ENCODE measurements around the gene CASP2. TPM values are rescaled to one million over a fixed set of nuclear protein-coding genes. Genes with fewer than 3 reads are reported as not detected.

CASP2 gene
- polyA plus RNA-seq, 1 experiment = 16.0 TPM

DNA sequence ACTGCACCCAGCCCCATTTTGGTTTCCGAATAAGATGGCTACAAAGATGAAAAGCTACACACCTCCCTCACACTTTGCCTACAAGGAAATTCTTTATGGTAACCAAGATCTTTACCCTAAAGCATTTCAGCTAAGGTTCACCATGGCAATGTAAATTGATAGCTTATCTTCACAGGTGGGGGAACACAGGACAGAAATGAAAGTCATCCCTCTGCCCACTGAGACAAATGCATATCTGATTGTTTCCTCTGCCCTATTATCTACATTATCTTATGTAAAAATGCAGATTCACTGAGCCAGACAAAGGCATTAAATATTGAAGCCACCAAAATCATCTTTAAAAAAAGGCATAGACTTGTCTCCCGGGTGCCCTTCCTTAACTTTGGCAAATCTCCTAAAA lies 6.6 kb upstream of the CASP2 start:
- H3K27me3 ChIP-seq (ENCODE audit: control insufficient read depth, insufficient read depth, low read length) = no peaks in the 10 kb centered on the region
- TF ChIP-seq, protein P1, sequence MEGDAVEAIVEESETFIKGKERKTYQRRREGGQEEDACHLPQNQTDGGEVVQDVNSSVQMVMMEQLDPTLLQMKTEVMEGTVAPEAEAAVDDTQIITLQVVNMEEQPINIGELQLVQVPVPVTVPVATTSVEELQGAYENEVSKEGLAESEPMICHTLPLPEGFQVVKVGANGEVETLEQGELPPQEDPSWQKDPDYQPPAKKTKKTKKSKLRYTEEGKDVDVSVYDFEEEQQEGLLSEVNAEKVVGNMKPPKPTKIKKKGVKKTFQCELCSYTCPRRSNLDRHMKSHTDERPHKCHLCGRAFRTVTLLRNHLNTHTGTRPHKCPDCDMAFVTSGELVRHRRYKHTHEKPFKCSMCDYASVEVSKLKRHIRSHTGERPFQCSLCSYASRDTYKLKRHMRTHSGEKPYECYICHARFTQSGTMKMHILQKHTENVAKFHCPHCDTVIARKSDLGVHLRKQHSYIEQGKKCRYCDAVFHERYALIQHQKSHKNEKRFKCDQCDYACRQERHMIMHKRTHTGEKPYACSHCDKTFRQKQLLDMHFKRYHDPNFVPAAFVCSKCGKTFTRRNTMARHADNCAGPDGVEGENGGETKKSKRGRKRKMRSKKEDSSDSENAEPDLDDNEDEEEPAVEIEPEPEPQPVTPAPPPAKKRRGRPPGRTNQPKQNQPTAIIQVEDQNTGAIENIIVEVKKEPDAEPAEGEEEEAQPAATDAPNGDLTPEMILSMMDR (IDR thresholded peaks at IDR 0.05; ENCODE audit: insufficient read depth, low read depth, low read length) = no peak
- POLR2A ChIA-PET = no interaction called here
- no peaks in the 10 kb centered on the region for H3K36me3 ChIP-seq (ENCODE audit: control insufficient read depth, insufficient read depth, low read length)
- H3K4me3 ChIP-seq (ENCODE audit: low read depth, low read length) = no peak overlapping the region
- CTCF ChIA-PET = interaction anchor here (1.1 kb wide), 1 partner anchor 99 kb away, joined by 3 read pairs; no protein-coding TSS in a partner anchor
- DNase-seq (ENCODE audit: low read depth) = no peak

DNA sequence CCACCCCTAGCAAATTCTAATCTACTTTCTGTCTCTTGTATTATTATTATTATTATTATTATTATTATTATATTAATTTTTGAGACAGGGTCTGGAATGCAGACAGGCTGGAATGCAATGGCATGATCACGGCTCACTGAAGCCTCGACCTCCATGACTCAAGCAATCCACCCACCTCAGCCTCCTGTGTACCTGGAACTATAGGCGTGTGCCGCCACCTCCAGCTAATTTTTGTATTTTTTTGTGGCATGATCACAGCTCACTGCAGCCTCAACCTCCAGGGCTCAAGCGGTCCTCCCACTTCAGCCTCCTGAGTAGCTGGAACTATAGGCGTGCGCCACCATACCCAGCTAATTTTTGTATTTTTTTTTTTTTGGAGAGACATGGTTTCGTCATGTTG lies 6.0 kb upstream of the CASP2 start:
- no peak for DNase-seq (ENCODE audit: low read depth)
- H3K4me3 ChIP-seq (ENCODE audit: low read depth, low read length) = no peak overlapping the region
- TF ChIP-seq, protein P1 (IDR thresholded peaks at IDR 0.05; ENCODE audit: insufficient read depth, low read depth, low read length) = no peak
- H3K36me3 ChIP-seq (ENCODE audit: control insufficient read depth, insufficient read depth, low read length) = no peaks in the 10 kb centered on the region
- POLR2A ChIA-PET = no interaction called here
- CTCF ChIA-PET = interaction anchor here (1.1 kb wide), 1 partner anchor 98 kb away, joined by 3 read pairs; no protein-coding TSS in a partner anchor
- no peaks in the 10 kb centered on the region for H3K27me3 ChIP-seq (ENCODE audit: control insufficient read depth, insufficient read depth, low read length)

DNA sequence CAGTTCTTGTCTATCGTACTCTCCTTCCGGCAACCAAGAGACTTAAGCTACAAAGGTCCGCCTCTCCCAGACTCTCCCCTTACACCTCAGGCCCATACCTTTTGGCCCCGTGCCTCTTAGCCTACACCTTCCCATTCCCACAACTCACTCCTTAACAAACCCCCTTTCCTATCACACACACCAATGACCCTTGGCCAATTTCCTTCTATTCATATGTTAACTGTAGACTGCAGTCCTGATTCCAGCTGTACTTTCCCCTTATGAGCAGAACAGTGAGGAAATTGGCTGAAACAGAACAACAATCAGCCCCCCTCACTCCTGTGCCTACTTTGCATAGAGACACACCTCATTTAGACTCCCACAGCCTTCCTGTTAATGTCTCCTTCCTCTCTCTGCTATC lies 4.8 kb upstream of the CASP2 start:
- Histone ChIP-seq H3K4me3 (ENCODE audit: low read depth, low read length) (no peak overlapping the region), H3K27me3 (ENCODE audit: control insufficient read depth, insufficient read depth, low read length) (no peaks in the 10 kb centered on the region), H3K36me3 (ENCODE audit: control insufficient read depth, insufficient read depth, low read length) (no peaks in the 10 kb centered on the region)
- ChIA-PET CTCF (no interaction called here), POLR2A (no interaction called here)
- no peak for DNase-seq (ENCODE audit: low read depth)
- TF ChIP-seq, protein P1 (IDR thresholded peaks at IDR 0.05; ENCODE audit: insufficient read depth, low read depth, low read length) = no peak

DNA sequence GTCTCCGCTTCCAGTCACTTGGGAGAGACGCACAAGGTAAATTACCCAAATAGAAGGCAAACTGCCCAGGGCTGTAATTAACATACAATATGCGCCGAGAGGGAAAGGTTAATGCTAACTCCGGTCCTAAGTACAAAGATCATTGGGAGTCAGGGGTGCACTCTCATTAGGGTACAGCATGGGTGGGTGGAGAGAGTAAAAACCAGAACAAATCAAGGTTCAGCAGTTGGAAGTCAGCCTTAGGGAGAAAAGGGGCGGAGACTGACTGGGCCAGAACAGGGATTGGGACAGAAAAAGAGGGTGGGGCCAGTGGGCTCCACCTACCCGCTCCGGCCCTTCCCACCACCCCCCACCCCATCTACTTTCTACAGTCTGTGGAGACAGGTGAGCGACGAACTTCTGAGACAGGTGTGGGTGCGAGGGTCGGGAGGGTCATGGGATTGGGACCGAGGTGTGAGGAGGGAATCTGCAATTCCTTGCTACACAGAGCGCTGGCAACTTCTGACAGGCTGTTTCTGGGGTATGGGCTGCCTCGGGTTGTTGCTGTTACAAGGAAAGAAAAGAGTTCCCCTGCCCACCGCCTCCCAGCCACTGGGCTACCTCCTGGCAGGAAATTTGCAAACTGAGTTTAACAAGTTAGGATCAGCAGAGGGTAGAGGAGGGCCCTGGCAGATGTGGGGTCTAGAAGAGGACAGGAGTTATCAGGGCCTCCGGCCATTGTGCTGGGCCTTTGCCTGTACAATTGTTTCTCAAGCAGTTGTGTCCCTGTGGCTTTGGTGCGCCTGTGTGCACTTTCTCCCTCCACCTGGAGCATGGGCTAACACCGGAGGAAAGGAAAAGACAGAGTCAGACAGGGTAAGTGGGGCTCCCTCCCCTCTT lies 3.3 kb upstream of the CASP2 start, which contains the start of gene TMEM139:
TSS of gene TMEM139 (plus strand) at position 368 of the 879 bp plus-strand sequence. CDS start 1,000 bp downstream, outside the sequence.
- H3K4me3 ChIP-seq (ENCODE audit: low read depth, low read length) = no peak within 1 kb of the TSS
- TF ChIP-seq, protein P1 (IDR thresholded peaks at IDR 0.05; ENCODE audit: insufficient read depth, low read depth, low read length) = no peak
- H3K36me3 ChIP-seq (ENCODE audit: control insufficient read depth, insufficient read depth, low read length) = no peaks in the 10 kb centered on the region
- no peaks in the 10 kb centered on the region for H3K27me3 ChIP-seq (ENCODE audit: control insufficient read depth, insufficient read depth, low read length)
- ChIA-PET CTCF (no interaction called here), POLR2A (no interaction called here)
- DNase-seq (ENCODE audit: low read depth) = no peak

DNA sequence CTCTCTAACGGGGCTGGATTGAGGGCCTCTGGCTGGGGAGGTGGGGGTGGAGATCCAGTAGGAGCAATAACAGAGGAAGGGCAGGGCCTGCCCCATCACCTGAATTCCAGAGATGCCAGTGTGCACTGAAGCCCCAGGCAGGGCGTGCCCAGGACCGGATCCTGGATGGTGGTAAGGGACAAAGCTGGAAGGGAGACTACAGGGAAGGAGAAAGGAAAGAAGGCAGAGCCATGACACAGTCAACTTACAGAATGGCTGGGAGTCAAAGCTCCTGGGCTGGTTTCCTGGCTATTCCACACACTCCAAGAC lies 2.7 kb upstream of the CASP2 start:
- ChIA-PET POLR2A (no interaction called here), CTCF (interaction anchor here (1.9 kb wide), 1 partner anchor 14 kb away, joined by 5 read pairs; no protein-coding TSS in a partner anchor)
- H3K4me3 ChIP-seq (ENCODE audit: low read depth, low read length) = no peak overlapping the region
- DNase-seq (ENCODE audit: low read depth) = no peak
- no peaks in the 10 kb centered on the region for H3K36me3 ChIP-seq (ENCODE audit: control insufficient read depth, insufficient read depth, low read length)
- TF ChIP-seq, protein P1 (IDR thresholded peaks at IDR 0.05; ENCODE audit: insufficient read depth, low read depth, low read length) = no peak
- no peaks in the 10 kb centered on the region for H3K27me3 ChIP-seq (ENCODE audit: control insufficient read depth, insufficient read depth, low read length)
